NCI-H1436 treated with DMSO at 0.1 percent for 48 hours (cell line): ENCODE measurements around the gene OSBPL5.

Experiments used
- DNase-seq: peaks from one replicate; lab custom pipeline; 2025; lab: John Stamatoyannopoulos, UW

The OSBPL5 gene

DNA sequence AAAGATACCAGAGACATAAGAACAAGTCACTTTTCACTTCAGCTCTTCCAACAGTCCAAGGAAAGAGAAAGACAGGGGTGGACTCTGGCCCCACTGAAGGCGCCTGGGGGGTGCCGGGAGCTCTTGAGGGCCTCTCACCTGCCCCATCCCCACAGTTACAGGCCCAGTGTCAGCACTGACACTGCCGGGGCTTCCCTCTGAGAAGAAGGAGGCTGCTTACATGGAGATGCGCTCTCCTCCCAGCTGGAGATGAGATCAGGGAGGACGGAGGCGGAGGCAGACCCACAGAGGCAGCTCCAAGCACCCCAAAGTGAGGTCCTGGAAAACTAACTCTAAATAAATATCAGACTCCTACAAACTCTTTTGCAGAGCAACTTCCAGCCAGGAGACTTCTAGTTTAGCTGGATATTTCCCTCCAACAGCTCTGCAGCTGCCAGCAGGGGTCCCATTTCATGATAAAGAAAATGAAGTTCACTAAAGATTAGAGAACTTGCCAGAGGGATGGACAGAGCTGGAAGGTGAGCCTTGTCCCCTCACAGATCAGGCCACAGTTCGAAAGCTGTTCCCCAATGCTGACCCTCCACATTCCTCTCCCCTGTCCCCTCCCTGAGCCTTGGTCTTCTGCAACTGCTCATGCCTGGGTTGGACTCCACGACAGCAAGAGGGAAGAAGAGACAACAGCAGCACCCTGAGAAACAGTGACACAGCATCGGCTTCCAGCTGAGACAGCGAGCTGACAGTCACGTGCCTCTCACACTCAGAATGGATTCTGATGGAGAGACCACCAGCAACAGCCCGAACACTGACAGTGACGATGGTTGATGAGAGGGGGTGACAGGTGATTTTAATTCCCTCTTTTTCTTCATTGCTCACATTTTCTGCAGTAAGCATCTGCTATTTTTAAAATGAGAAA lies 113.7 kb downstream of the OSBPL5 start:
- no peak for DNase-seq

- no peak for DNase-seq
Observed at GRCh38 chr11:3050386-3051195, 114.5 kb downstream of the OSBPL5 start.

GRCh38 chr11:3049430-3050243 lies 115.5 kb downstream of the OSBPL5 start:
- DNase-seq: no peak

DNA sequence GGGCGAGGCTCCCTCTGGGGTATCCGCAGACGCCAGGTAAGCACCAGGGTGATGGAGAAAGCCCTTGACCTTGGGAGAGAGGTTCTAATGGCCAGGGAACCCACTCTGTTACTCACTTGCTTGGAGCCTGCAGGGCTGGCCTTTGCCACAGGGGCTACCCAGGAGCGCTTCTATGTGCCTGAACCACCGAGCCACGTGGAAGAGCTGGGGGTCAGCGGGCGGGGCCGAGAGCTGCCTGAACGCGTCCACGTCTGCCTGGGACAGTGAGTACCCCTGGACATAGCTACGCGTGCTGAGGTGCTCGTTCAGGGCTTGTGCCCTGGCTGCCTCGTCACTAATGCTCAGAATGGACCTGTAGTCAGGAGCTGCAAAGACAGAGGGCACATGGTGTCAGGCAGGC lies 117.5 kb downstream of the OSBPL5 start:
- no peak for DNase-seq

DNA sequence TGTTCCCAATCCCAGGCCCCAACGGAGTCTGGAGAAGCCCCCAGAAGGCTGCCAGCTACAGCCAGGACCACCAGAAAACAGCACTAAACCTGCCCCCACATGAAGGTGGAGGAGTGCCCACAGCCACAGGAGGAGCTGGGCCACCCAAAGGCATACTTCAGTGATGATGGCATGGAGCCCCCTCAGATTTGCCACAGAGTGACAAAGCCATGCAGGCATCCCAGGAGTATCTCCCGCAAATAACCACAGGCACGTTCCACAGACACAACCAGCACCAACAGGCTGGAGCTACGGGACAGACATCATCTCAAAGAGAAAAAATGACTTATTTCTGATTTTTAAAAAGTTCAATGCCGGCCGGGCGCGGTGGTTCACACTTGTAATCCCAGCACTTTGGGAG lies 118.5 kb downstream of the OSBPL5 start:
- DNase-seq: no peak

- no peak for DNase-seq
Observed at GRCh38 chr11:3046190-3046589, 118.9 kb downstream of the OSBPL5 start.

DNA sequence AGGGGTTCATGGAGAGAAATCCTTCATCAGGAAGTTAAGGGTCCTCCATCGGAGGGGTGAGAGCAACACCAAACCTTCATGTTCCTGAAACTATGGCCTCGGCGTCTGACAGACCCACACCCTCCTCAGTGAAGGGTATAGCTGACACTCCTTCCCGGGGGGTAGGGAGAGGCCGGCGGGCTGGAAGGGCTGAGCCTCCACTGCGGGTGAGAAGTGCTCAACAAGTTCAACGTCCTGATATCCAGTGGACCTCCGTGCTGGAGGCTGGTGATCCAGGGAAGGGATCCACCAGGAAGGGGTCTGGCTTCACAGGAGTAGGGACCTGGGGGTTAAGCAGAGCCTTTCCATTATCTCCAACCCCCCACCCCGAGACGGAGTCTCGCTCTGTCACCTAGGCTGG lies 120.2 kb downstream of the OSBPL5 start:
- no peak for DNase-seq

DNA sequence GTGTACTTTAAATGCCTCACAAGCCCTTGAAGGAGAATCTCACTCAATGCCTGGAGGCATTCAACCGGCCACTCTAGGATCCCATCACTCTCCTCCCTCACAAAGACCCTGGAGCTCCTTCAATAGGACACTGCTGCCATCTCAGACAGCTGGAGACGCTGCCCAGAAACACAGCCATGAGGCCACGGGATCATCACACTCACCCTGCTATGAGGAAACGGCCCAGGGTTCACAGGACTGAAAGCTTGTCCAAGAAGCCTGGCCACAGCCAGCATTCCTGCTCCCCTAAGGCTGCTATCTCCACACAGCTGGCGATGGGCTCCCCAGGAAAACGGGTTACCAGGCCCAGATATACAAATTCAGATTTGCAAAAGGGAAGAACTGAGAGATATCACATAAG lies 121.1 kb downstream of the OSBPL5 start:
- no peak for DNase-seq

DNA sequence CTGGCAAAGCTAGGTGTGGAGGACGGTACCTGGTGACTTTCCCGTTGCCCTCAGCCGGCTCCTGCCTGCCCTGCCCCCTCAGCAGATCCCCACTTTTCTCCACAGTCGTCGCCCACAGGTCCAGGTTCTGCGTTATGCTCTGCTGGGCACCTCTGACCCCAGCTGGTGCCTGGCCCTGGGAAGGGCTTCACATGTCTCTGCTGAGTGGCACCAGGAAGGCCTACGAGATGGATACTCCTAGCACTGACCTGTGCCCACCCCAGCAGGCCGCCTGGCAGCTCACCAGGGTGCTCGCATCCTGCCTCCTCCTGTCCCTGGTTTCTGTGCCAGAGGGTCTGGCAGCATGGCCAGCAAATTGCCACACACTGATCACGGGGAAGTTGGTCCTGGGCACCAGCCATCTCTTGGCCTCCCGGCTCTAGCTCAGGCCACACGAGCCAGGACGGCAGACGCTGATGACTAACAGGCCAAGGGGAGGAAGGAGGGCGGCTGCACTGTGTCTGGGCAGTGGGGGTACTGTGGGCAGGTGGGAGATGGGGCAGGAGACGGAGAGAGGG lies 121.7 kb downstream of the OSBPL5 start:
- DNase-seq: no peak

DNA sequence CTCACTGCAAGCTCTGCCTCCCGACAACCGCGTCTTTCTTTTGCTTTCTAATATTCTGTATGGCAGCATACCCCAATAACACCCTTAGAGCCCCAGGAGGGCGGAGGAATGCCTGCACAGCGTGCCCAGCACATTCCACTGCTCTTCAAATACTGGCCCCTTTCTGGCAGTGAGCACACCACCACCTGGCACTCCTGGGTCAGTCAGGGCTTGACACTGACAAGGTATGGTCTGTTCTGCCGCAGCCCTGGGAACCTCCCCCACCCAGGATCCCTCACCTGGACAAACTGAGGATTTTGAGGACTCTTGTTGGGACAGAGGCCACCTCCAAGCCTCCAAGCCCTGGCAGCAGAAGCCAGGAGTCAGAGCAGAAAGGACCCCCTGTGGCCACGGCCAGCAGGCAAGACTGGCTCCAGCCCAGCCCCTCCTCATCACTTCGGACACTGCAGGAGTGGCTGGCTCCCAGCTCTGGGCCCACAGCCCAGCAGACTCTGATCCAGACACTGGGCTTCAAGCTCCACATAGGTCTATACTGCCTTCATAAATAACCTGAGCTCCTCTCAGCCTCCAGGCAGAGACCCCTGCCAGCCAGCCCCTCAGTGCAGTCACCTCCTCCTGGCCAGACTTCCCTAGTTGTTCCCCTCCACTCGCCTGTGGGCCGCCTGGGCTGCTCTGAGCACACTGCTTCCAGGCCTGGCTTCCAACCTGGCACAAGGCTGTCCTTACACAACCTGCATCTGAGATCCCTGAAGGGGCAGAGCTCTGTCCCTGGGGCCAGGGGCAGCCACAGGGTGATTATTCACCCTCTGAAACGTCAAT lies 122.4 kb downstream of the OSBPL5 start:
- DNase-seq: no peak

DNA sequence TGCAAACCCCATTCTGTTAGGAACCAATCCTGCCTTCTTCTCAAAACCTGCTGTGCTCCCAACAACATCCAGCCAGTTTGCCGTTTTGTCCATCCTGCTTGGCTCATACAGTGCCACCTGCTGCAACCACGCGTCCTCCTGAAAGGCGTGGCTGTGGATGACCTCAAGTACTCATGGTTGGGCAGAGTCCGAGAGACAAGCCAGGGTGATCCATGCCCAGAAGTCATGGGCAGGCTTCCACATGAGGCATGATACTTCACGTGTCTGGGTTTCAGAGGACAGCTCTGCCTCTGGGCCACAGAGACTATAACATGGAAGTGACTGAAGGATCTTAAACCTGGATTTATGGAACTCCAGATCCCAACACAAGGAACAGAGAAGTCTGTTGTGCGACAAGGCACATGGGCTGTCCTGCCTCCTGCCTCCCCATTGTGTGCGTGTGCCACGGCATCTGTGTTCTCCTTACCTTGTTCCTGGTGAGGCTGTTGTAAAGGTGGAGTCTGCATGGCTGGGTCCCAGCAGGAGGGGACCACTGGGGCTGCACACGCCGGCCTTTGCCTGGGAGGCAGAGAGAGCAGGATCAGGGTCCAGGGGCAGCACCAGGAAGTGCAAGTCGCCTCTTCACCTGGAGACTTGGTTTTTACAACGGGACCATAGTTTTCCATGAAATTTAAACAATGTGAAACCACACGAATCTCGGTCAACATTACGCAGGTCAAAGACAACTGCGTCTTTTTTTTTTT lies 123.2 kb downstream of the OSBPL5 start:
- no peak for DNase-seq

- DNase-seq: no peak
Observed at GRCh38 chr11:3040881-3041280, 124.2 kb downstream of the OSBPL5 start.

DNA sequence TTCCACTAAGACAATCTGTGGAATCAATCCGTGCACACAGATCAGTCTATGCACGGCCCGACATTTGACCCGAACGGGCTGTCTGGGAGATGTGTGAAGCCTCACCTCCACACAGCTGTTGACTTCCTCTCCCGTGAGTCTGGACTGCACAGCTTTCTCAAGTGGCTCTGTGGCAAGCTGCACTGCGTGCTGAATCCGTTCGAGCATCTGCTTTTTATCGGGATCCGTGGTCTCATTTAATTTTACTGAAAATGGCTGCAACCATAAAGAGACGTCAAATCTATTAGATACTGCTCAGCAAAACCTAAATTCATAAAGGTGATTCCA lies 127.2 kb downstream of the OSBPL5 start:
- DNase-seq: no peak
